Spleen (tissue), 7 donors: Measurements from ENCODE around the gene PLCB1.

Experiments
- POLR2A ChIP-seq, 3 donors: fragments of 450-650 bp; IDR thresholded peaks; one replicate each; pipeline ENCODE4 v1.5.1; 2017; ENCODE audit warnings: antibody characterized with exemption in 3 of 3, mild to moderate bottlenecking in 1 of 3
- POLR2AphosphoS5 ChIP-seq, 3 donors: sonication (generic); formaldehyde crosslinking; IDR thresholded peaks; one replicate each; pipeline ENCODE4 v1.5.1; 2017; ENCODE audit warnings: antibody characterized with exemption in 3 of 3
- TF ChIP-seq, protein P1 (sequence below), 11 experiments: fragments of 200-600 bp in 7 of 11; fragments of 450-650 bp in 4 of 11; sonication (generic) in 4 of 11; IDR thresholded peaks in 8 of 11; conservative IDR thresholded peaks in 3 of 11; 1 replicate in 7 of 11; 2 replicates in 4 of 11; pipeline versions ENCODE4 v1.4.0 to v1.8.0; 2016 to 2021; ENCODE audit warnings: antibody characterized with exemption in 11 of 11, inconsistent platforms in 4 of 11, mild to moderate bottlenecking in 1 of 11
- donor health status: DM: no; HTN: no; CAD: no; lungs with moderate emphysema.
- donor health status: DM: no; HTN: no; CAD: no.
- donor health status: DM: no; HTN: no; CAD: no.

GRCh38 chr20:8678098-8678776 lies 546.2 kb downstream of the PLCB1 start:
- TF ChIP-seq, protein P1, sequence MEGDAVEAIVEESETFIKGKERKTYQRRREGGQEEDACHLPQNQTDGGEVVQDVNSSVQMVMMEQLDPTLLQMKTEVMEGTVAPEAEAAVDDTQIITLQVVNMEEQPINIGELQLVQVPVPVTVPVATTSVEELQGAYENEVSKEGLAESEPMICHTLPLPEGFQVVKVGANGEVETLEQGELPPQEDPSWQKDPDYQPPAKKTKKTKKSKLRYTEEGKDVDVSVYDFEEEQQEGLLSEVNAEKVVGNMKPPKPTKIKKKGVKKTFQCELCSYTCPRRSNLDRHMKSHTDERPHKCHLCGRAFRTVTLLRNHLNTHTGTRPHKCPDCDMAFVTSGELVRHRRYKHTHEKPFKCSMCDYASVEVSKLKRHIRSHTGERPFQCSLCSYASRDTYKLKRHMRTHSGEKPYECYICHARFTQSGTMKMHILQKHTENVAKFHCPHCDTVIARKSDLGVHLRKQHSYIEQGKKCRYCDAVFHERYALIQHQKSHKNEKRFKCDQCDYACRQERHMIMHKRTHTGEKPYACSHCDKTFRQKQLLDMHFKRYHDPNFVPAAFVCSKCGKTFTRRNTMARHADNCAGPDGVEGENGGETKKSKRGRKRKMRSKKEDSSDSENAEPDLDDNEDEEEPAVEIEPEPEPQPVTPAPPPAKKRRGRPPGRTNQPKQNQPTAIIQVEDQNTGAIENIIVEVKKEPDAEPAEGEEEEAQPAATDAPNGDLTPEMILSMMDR (IDR thresholded peaks at IDR 0.05 in 8 of 11, conservative IDR thresholded peaks at IDR 0.05 in 3 of 11), result no peak
- no peak for TF ChIP-seq POLR2A (IDR thresholded peaks at IDR 0.05)
- no peak for TF ChIP-seq POLR2AphosphoS5 (IDR thresholded peaks at IDR 0.05)
